Activated effector memory CD4-positive, alpha-beta T cell treated with anti-CD3 and anti-CD28 coated beads, Interleukin-2, amount 50 U/mL, for 16 hours (primary cell): ENCODE results near the gene BCL2L1.
"Not testable (repeated sequence)": the region's sequence is repeated elsewhere in the genome, so short reads cannot be mapped to it uniquely, and the experiment has no call there.

ENCODE experiments used
- DNase-seq: peaks from one replicate; pipeline ENCODE4 v3.0.0-alpha.2; 2020

The BCL2L1 gene

DNA sequence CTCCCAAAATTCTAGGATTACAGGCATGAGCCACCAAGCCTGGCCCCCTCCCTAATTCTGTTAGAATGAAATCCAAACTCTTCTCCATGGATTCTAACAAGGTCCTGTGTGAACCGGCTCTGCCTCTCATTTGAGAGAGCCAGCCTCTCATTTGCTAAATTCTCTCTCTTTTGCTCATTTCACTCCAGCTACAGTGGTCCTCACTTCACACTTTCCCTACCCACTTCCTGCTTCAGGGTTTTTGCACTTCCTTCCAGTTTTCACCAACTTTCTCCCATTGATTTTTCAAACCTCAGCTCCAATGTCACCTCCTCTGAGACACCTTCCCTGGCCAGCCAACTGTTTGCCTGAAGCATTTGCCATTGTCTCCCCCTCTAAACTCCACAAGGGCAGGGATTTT, 79.8 kb downstream of the BCL2L1 start:
- DNase-seq = no peak

DNA sequence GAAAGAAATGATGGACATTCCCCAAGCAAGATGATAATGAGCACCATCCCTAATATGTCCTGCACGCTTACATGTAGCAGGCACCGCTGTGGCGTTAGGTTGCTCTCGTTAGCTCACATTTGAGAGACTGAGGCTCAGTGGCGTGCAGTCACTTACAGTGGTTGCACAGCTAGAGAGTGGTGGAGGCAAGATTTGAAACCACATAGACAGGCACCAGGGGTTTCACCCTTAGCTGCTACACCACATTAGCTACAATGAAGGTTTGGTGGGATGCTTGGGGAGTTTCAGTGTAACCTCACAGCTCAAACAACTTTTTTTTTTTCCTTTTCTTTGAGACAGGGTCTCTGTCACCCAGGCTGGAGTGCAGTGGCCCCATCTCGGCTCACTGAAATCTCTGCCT, 81.3 kb downstream of the BCL2L1 start:
- DNase-seq = no peak

DNA sequence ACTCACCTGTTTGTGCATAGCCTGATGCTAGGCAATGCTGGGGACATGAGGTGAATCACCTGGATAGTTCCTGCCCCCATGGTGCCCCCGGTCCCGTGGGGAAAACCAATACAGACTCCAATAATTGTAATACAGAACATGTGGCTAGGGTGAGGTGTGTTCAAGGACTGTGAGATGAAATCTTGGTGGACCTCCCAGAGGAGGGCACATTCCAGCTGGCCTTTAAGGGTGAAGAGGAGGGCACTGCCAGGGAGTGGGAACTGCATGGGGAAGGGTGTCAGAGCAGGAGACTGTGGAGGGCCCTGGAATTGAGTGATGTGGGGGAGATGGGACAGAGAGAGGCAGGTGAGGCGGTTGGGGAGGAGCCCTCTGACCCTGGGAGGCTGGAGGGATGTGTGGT, 82.4 kb downstream of the BCL2L1 start:
- DNase-seq = no peak

DNA sequence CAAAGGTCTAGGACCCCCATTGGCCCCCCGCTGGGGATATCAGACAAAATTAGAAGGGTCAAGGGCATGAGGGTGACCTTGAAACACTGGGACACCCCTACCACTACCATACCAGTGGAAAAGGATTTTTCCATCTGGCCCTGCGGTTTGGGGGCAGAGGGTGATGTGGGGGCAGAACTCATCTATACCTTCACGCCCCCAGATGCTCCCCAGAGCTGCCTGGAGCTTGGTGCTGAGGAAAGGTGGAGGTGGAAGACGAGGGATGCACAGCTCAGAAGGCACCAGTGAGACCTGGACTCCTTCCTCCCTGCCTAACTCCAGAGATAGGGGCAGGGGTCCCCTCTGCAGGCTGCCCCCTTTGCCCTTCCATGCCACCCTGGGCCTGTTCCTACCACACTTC, 83.9 kb downstream of the BCL2L1 start:
- DNase-seq = no peak

DNA sequence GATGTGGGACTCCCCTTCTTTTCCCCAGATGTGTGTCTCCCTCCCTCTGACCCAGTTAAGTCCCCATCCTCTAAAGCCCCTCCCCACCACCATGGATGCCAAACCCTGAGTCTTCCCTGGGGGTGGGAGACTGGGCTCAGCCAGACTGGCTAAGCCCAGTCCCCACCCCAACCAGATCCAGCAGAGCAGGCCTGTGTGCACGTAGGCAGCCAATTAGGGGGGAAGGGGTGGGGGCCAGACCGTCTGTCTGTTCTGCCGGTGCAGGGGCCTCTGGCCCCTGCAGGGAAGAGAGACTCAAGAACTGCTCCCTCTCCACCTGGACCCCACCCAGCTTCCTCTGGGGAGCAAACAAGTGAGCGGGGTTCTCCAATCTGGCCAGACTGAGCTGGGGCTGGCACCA, 84.4 kb downstream of the BCL2L1 start:
- DNase-seq = no peak

DNA sequence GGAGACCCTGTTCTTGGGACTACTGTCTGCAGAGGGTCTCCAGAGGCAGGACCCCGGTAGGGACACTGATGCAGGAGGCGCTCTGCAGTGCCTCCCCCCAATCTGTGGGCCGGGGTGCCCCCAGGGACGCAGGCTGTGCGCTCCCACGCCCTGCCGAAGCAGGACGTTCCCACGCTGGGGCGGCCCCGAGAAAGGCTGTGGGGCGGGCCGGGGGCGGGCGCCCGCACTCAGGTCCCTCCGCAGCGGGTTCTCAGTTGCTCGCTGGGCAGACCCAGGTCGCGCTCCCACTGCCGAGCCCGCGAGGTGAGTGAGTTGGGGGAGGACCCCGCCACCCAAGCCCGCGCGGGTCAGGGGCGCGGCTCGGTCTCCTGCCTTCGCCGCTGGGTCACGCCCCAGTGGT, 85.0 kb downstream of the BCL2L1 start, which contains the start of gene COX4I2:
Gene COX4I2, plus strand, starts transcription at position 253 of the 400 bp plus-strand sequence. CDS start 1,106 bp downstream, outside the sequence.
- no peak for DNase-seq

DNA sequence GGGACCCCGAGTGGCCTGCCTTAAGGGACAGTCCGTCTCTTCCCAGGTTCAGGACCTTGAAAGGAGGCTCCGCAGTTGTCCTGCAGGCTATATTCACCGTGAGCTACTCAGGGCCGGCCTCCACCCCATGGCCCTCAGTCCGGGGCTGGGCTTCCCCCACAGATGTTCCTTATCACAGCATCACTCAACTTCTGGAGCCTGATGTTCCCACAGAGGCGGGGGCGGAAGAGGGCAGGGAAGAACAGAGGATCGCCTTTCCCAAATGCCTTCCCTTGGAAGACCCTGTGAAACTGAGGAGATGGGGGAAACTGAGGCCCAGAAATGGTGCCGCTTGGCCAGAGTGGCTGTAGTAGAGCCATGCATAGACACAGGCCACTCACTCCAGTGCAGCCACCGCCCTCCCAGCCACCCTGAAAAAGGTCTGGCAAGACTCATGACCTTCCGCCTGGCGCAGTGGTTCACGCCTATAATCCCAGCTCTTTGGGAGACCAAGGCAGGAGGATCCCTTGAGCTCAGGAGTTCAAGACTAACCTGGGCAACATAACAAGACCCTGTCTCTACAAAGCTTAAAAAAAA, 89.2 kb downstream of the BCL2L1 start:
- no peak for DNase-seq

DNA sequence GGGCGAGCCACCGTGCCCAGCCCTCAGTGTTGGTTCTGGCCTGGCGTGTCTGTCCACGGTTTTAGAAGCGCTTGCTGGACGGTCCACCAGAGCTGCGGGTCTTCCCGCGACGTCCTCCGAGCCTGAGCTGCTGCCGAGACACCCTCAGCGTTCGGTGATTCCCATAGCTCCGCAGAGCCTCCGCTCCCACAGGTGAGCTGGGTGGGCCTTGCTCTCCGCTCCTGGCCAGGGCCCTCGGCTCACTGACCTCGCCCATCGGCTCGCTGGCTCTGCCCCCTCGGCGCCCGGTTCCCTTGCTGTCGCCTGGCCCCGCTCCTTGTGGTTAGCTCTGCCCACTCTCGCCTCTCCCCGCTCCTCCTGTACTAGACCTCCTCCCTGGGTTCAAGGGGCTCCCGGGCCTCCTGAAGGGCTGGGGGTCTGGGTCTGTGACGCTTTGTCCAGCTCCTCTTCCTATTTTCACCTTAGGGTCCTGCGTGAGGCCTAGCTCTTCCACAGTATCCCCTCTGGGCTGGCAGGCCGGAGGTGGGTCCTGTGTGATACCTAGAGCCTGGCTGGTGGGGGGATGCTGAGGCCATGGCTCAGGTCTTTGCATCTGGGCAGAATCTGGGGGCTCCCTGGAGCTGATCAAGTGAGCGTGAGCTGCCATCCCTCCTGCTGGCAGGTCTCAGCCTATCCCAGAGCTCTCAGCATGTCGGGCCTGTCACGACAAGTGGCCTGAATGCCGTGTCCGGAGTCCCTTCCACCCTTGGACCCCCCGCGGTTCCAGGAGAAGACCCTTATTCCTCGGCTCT, 89.9 kb downstream of the BCL2L1 start:
- no peak for DNase-seq

DNA sequence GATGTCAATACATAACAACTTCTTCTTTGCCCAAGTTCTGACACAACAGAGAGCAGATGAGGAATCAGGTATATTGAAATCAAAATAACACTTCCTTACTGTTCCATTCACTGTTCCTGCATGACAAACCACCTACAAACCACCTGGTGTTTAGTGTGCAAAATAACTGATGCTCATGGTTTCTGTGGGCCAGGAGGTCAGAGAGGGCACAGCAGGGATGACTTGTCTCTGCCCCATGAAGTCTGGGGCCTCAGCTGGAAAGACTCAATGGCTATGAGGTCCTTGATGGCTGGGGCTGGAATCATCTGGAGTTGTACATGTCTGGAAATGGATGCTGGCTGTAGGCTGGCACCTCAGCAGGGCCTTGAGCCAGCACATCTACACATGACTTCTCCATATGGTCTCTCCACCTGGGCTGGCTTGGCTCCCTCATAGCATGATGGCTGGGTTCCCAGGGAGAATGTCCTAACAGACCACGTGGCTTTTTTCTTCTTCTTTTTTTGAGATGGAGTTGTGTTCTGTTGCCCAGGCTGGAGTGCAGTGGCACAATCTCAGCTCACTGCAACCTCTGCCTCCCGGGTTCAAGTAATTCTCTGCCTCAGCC, 92.4 kb downstream of the BCL2L1 start:
- DNase-seq = no peak

DNA sequence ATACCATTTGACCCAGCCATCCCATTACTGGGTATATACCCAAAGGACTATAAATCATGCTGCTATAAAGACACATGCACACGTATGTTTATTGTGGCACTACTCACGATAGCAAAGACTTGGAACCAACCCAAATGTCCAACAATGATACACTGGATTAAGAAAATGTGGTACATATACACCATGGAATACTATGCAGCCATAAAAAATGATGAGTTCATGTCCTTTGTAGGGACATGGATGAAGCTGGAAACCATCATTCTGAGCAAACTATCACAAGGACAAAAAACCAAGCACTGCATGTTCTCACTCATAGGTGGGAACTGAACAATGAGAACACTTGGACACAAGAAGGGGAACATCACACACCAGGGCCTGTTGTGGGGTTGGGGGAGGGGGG, 94.6 kb downstream of the BCL2L1 start:
- not testable (repeated sequence) for DNase-seq

DNA sequence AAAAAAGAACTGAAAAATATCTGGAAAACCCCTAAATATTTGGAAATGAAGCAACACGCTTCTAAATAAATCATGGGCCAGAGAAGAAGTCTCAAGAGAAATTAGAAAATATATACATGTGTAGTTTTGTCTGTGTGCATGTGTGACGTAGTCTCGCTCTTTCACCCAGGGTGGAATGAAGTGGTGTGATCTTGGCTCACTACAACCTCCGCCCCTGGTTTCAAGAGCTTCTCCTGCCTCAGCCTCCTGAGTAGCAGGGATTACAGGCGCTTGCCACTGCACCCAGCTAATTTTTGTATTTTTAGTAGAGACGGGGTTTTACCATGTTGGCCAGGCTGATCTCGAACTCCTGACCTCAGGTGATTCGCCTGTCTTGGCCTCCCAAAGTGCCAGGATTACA, 96.1 kb downstream of the BCL2L1 start:
- not testable (repeated sequence) for DNase-seq

DNA sequence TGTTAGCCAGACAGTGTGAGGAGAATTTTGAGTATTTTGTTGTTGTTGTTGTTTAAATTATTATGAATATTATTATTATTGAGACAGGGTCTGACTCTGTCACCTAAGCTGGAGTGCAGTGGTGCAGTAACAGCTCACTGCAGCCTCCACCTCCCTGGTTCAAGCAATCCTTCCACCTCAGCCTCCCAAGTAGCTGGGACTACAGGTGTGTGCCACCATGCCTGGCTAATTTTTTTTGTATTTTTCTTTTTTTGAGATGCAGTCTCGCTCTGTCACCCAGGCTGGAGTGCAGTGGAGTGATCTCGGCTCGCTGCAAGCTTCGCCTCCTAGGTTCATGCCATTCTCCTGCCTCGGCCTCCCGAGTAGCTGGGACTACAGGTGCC, 99.6 kb downstream of the BCL2L1 start:
- DNase-seq = not testable (repeated sequence)

DNA sequence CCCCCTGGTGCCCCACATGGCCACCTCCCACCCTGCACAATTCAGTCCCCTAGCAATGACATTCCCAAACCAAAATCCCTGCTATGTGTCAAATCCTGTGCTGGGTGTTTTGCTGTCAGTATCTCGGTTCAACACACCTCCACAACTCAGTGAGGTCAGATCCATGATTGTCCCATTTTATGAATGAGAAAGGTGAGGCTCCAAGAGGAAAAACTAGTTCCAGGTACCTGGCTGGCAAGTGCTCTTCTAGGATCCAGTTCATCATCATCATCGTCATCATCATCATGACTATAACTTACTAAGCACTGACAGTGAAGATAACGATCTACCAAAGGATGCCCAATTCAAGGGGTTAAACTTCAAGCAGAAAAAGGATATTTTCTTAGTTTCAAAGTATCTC, 102.4 kb downstream of the BCL2L1 start:
- DNase-seq = no peak

DNA sequence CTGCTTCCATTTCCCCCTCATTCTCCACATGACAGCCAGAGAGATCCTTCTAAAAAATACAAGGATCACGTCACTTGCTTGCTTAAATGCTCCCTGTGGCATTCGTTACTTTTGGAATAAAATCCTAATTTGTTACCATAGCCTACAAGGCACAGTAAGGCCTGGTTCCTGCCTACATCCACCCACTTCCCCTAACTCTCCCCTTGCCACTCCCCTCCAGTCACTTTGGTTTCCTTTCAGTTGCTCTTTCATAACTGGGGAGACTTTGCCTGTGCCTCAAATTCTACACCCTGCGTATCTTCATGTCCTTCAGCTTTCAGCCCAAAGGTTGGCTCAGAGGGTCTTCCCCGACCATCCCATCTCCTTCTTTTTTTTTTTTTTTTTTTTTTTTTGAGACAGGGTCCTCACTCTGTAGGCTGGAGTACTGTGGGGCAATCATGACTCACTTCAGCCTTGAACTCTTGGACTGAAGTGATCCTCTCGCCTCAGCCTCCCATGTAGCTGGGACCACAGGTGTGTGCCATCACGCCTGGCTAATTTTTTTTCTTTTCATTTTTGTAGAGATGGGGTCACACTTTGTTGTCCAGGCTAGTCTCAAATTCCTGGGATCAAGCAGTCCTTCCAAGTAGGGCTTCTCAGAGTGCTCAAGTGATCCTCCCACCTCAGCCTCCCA, 105.1 kb downstream of the BCL2L1 start:
- no peak for DNase-seq

DNA sequence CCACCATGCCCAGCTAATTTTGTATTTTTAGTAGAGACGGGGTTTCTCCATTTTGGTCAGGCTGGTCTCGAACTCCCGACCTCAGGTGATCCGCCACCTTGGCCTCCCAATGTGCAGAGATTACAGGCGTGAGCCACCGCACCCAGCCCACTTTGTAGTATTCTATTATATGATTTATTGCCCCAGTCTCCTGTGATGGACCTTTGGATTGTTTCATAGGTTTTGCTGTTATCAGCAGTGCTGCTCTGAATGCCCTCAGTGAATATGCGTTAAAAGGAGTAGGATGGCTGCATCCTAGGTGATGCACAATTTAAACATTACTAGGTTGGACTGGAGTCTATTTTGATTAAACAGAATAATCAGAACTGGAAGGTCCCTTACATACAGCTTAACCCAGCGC, 107.3 kb downstream of the BCL2L1 start:
- DNase-seq = no peak
